DMS79 (cell line): ENCODE data around the gene TRPM2.

Experiments
- DNase-seq: peaks from one replicate; lab custom pipeline; 2025; lab: John Stamatoyannopoulos, UW

TRPM2 gene

GRCh38 chr21:44485254-44485793 lies 131.9 kb downstream of the TRPM2 start:
- DNase-seq = no peak

GRCh38 chr21:44485796-44486195 lies 132.4 kb downstream of the TRPM2 start:
- no peak for DNase-seq

GRCh38 chr21:44486302-44486701 lies 132.9 kb downstream of the TRPM2 start:
- no peak for DNase-seq

- no peak for DNase-seq
Observed at GRCh38 chr21:44487831-44488230, 134.4 kb downstream of the TRPM2 start.

GRCh38 chr21:44489962-44490361 lies 136.5 kb downstream of the TRPM2 start:
- no peak for DNase-seq

GRCh38 chr21:44490405-44490804 lies 137.0 kb downstream of the TRPM2 start:
- no peak for DNase-seq

GRCh38 chr21:44490816-44491215 lies 137.4 kb downstream of the TRPM2 start:
- DNase-seq = no peak
